Camera-type eye (tissue), 1 donor: Measurements from ENCODE around the gene GAREM1. TPM values are rescaled to one million over a fixed set of nuclear protein-coding genes. Genes with fewer than 3 reads are reported as not detected.

ENCODE experiments used
- total RNA-seq: library from RNA; depleted of rRNA; stranded (reverse); fragments of >200 nt; gene quantifications from one replicate; pipeline ENCODE4 v1.2.3, GENCODE V29; 2014

GAREM1 gene
- total RNA-seq: 10.3 TPM

DNA sequence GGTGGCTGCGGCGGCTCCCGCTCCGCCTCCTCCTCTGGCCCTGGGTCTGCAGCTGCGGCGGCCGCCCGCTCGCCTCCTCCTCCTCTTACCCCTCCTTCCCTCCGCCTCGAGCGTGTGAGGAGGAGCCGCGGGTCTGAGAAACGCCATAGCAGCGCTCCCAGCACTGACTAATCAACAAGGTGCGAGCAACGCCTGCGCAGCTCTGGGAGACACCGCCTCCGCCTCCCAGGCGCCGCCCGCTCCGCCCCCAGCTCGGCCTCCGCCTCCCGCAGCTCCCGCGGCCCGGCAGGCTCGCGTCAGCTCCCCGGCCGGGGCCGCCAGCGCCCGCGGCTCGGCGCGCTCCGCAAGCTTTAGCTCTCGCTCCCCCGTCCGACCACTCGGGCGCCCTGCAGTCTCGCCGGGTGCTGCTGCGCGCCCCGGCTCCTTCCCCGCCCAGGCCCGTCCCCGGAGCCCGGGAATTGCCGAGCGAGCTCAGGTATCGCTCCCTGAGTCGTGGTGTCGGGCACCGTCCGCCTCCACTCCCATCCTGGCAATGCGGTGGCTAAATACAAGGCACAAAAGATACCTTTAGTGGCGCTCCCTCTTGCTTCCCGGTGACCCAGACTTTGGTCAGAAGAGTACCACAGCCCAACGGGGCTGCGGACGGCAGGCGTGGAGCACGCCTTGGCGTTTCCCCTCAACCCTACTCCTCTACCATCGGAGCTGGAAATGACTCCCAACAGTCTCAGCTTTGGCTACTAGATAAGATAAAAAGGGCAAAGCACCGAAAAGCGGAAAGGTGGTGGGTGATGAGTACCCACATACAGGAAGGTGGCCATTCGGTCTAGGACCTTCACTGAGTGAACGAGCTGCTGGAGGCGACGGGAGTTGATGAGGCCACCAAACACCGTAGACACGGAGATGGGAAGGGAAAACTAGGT is at the start of gene GAREM1:
TSS of gene GAREM1 (minus strand) at position 169 of the 920 bp plus-strand sequence. CDS start 454 bp downstream, outside the sequence.

